Measurements from ENCODE around the gene PRPF6. TPM values are rescaled to one million over a fixed set of nuclear protein-coding genes. Genes with fewer than 3 reads are reported as not detected.
A peak's percentile ranks its signal among the peaks of the same experiment; 100 is the strongest.

Gene PRPF6
- total and polyA plus RNA-seq, 2 of the 13 experiments (the other 11 are each of a cell fraction or from before 2014, with no cell fraction given): 63.7 to 101 TPM

- TF ChIP-seq JDP2 (CRISPR knock-in tag; IDR thresholded peaks at IDR 0.05; ENCODE audit: borderline replicate concordance) (no peak), PHF21A (CRISPR knock-in tag; IDR thresholded peaks at IDR 0.05) (0 out of 2 replicates have a peak, but pooled peaks have one; percentile 23), ZBTB3 (CRISPR knock-in tag; IDR thresholded peaks at IDR 0.05; ENCODE audit: borderline replicate concordance, low read depth) (no peak), ZNF773 (CRISPR knock-in tag; IDR thresholded peaks at IDR 0.05; ENCODE audit: borderline replicate concordance) (no peak), ZNF543 (CRISPR knock-in tag; IDR thresholded peaks at IDR 0.05) (no peak), HNF4G (IDR thresholded peaks at IDR 0.05; ENCODE audit: borderline replicate concordance, low read depth, low read length) (peak; percentile 68; the same call in 1 of the 2 replicates), HNF4G (CRISPR knock-in tag; IDR thresholded peaks at IDR 0.05; ENCODE audit: borderline replicate concordance, low read depth) (no peak; the same call in 1 of the 2 replicates), ZUFSP (CRISPR knock-in tag; IDR thresholded peaks at IDR 0.05; ENCODE audit: borderline replicate concordance) (no peak), HCFC1 (IDR thresholded peaks at IDR 0.05; ENCODE audit: low read depth, low read length) (no peak), HHEX (CRISPR knock-in tag; IDR thresholded peaks at IDR 0.05) (no peak), HDAC6 (IDR thresholded peaks at IDR 0.05; ENCODE audit: low read depth, low read length) (no peak), ZFP91 (CRISPR knock-in tag; IDR thresholded peaks at IDR 0.05; ENCODE audit: borderline replicate concordance) (peak; percentile 72), NFE2L2 (IDR thresholded peaks at IDR 0.05; ENCODE audit: low read length) (no peak), KLF15 (CRISPR knock-in tag; IDR thresholded peaks at IDR 0.05; ENCODE audit: borderline replicate concordance) (no peak), ZNF367 (CRISPR knock-in tag; IDR thresholded peaks at IDR 0.05; ENCODE audit: borderline replicate concordance) (0 out of 2 replicates have a peak, but pooled peaks have one; percentile 19), NR2C2 (CRISPR knock-in tag; IDR thresholded peaks at IDR 0.05; ENCODE audit: borderline replicate concordance) (peak; percentile 62; the same call in 1 of the 2 replicates), ZNF230 (CRISPR knock-in tag; IDR thresholded peaks at IDR 0.05) (no peak), SUZ12 (IDR thresholded peaks at IDR 0.05; ENCODE audit: low read depth, low read length) (no peak), TGIF2 (CRISPR knock-in tag; IDR thresholded peaks at IDR 0.05) (no peak), ZNF180 (CRISPR knock-in tag; IDR thresholded peaks at IDR 0.05; ENCODE audit: borderline replicate concordance, low read depth) (no peak; the same call in 1 of the 2 replicates), BHLHE40 (IDR thresholded peaks at IDR 0.05; ENCODE audit: low read length) (0 out of 2 replicates have a peak, but pooled peaks have one; percentile 4), ZNF292 (CRISPR knock-in tag; IDR thresholded peaks at IDR 0.05; ENCODE audit: borderline replicate concordance, low read depth) (no peak), CHD4 (IDR thresholded peaks at IDR 0.05; ENCODE audit: borderline replicate concordance, low read length) (no peak), HOXD1 (CRISPR knock-in tag; IDR thresholded peaks at IDR 0.05) (no peak), ZNF710 (CRISPR knock-in tag; IDR thresholded peaks at IDR 0.05; ENCODE audit: borderline replicate concordance) (peak; percentile 86)
Observed at GRCh38 chr20:64040231-64041039, 59.5 kb downstream of the PRPF6 start (continued).

Data from HepG2 (cell line).